Transverse colon (tissue), 4 donors: Measurements from ENCODE around the gene RAB27A. TPM values are rescaled to one million over a fixed set of nuclear protein-coding genes. Genes with fewer than 3 reads are reported as not detected.

Source experiments
- DNase-seq: peaks from one replicate; pipeline ENCODE4 v3.0.0-alpha.2; 2019
- H3K27ac ChIP-seq, 4 donors: fragments of 200-600 bp; sonication (generic); 2 replicates each; pipeline ENCODE4 v1.5.1; 2016 to 2018; ENCODE audit warnings: inconsistent platforms in 4 of 4
- H3K27me3 ChIP-seq: fragments of 200-600 bp; sonication (generic); 2 replicates; pipeline ENCODE4 v1.5.1; 2017; ENCODE audit warnings: inconsistent platforms
- H3K36me3 ChIP-seq, 4 donors: fragments of 200-600 bp; sonication (generic); 2 replicates each; pipeline ENCODE4 v1.5.1; 2017 to 2019; ENCODE audit warnings: inconsistent platforms in 4 of 4
- H3K4me1 ChIP-seq, 4 donors: fragments of 200-600 bp; sonication (generic); 2 replicates each; pipeline ENCODE4 v1.5.1; 2017 to 2020; ENCODE audit warnings: inconsistent platforms in 4 of 4
- H3K4me3 ChIP-seq, 4 donors: fragments of 200-600 bp; sonication (generic); 1 replicate in 1 of 4; 2 replicates in 3 of 4; pipeline versions ENCODE4 v1.5.1 to v1.6.1; 2017 to 2019; ENCODE audit warnings: inconsistent platforms in 4 of 4
- H3K9me3 ChIP-seq, 2 donors: fragments of 200-600 bp; sonication (generic); 2 replicates each; pipeline ENCODE4 v1.5.1; 2017 to 2019; ENCODE audit warnings: inconsistent platforms in 2 of 2
- CTCF ChIP-seq, 5 experiments: fragments of 200-600 bp in 3 of 5; fragments of 450-650 bp in 2 of 5; sonication (generic) in 3 of 5; IDR thresholded peaks; 1 replicate in 2 of 5; 2 replicates in 3 of 5; pipeline ENCODE4 v1.5.1; 2016 to 2017; ENCODE audit warnings: antibody characterized with exemption in 5 of 5, inconsistent platforms in 3 of 5, mild to moderate bottlenecking in 2 of 5, moderate library complexity in 1 of 5
- EP300 ChIP-seq: sonication (generic); formaldehyde crosslinking; IDR thresholded peaks from one replicate; pipeline ENCODE4 v1.6.1; 2017; ENCODE audit warnings: antibody characterized with exemption, low read depth
- POLR2A ChIP-seq: fragments of 450-650 bp; IDR thresholded peaks from one replicate; pipeline ENCODE4 v1.6.1; 2016; ENCODE audit warnings: antibody characterized with exemption, mild to moderate bottlenecking, moderate library complexity
- POLR2AphosphoS5 ChIP-seq, 3 donors: sonication (generic); formaldehyde crosslinking; IDR thresholded peaks; one replicate each; pipeline ENCODE4 v1.6.1; 2016; ENCODE audit warnings: antibody characterized with exemption in 3 of 3
- WGBS, 2 donors: methylation state at CpG; one replicate each; pipeline ENCODE4 v1.1.5; 2018; ENCODE audit warnings: low coverage in 1 of 2; 5-methylcytosine and 5-hydroxymethylcytosine counted together
- in situ Hi-C, 4 donors: fragments of 200-750 bp; cut with MboI; loops; one replicate each; pipeline versions ENCODE4 v1.15.0 to v1.15.1; 2017; ENCODE audit warnings: low sequenced_read_pairs in 3 of 4, low pct_ligation_motif_present in 1 of 4, low pct_unique_long_range_greater_than_20kb in 1 of 4
- intact Hi-C: fragments of 100-400 bp; cut with DNase I; formaldehyde crosslinking; loops from one replicate; pipeline ENCODE4 v1.15.1; 2023; ENCODE audit warnings: low total_unique reads
- total RNA-seq, 4 donors: library from RNA; depleted of rRNA; stranded (reverse); fragments of >200 nt; gene quantifications; one replicate each; pipeline ENCODE4 v1.1.0, GENCODE V29; 2016

The RAB27A gene
- total RNA-seq, 4 donors from 2014 or later = 9.4 to 65.7 (median 24.1) TPM

- 95 to 97% methylated on average over 2 of the region's 2 CpGs for WGBS, 2 donors
- H3K4me1 ChIP-seq = peaks cover 0 to 3% (median 0%) of the 10 kb centered on the region in 4 donors
- no peak for DNase-seq
- no peak overlapping the region for H3K4me3 ChIP-seq
- no peaks in the 10 kb centered on the region for H3K27me3 ChIP-seq
- H3K27ac ChIP-seq = peak overlapping the region in 1 of 4 donors; percentile 61
- in situ Hi-C loops = no loop called here
- no peak for TF ChIP-seq POLR2AphosphoS5 (IDR thresholded peaks at IDR 0.05)
- no peak for TF ChIP-seq POLR2A
- no peak for TF ChIP-seq CTCF (IDR thresholded peaks at IDR 0.05)
- no peak for TF ChIP-seq EP300
- H3K9me3 ChIP-seq = no peaks in the 10 kb centered on the region
- intact Hi-C loops = no loop called here
- no peaks in the 10 kb centered on the region for H3K36me3 ChIP-seq
These were observed 23.1 kb downstream of the RAB27A start for GRCh38 chr15:55266547-55266946.

- TF ChIP-seq CTCF (IDR thresholded peaks at IDR 0.05) = no peak
- no peak for TF ChIP-seq POLR2AphosphoS5 (IDR thresholded peaks at IDR 0.05)
- no peak for TF ChIP-seq EP300
- TF ChIP-seq POLR2A = no peak
- in situ Hi-C loops (no loop called here), intact Hi-C loops (no loop called here)
- WGBS, 2 donors = 63 to 68% methylated on average over 3 of the region's 3 CpGs
- Histone ChIP-seq H3K4me1 (peaks cover 0 to 4% (median 2%) of the 10 kb centered on the region in 4 donors), H3K9me3 (no peaks in the 10 kb centered on the region), H3K27ac (no peak overlapping the region), H3K4me3 (no peak overlapping the region), H3K36me3 (no peaks in the 10 kb centered on the region), H3K27me3 (no peaks in the 10 kb centered on the region)
- DNase-seq = no peak
These were observed 29.0 kb downstream of the RAB27A start for GRCh38 chr15:55260562-55261131.

GRCh38 chr15:55257938-55258337 lies 31.7 kb downstream of the RAB27A start:
- H3K9me3 ChIP-seq = no peaks in the 10 kb centered on the region
- H3K36me3 ChIP-seq = no peaks in the 10 kb centered on the region
- 86 to 87% methylated on average over 5 of the region's 5 CpGs for WGBS, 2 donors
- peaks cover 0 to 7% (median 2%) of the 10 kb centered on the region in 4 donors for H3K4me1 ChIP-seq
- H3K4me3 ChIP-seq = no peak overlapping the region
- TF ChIP-seq POLR2A (no peak), POLR2AphosphoS5 (IDR thresholded peaks at IDR 0.05) (no peak), EP300 (no peak), CTCF (IDR thresholded peaks at IDR 0.05) (no peak)
- in situ Hi-C loops (no loop called here), intact Hi-C loops (no loop called here)
- DNase-seq = no peak
- no peak overlapping the region for H3K27ac ChIP-seq
- H3K27me3 ChIP-seq = no peaks in the 10 kb centered on the region

- WGBS, 2 donors = 95% methylated on average over 1 of the region's 1 CpG; no CpG with 5 or more reads in 1 of the 2 donors
- in situ Hi-C loops = no loop called here
- Histone ChIP-seq H3K27me3 (no peaks in the 10 kb centered on the region), H3K9me3 (no peaks in the 10 kb centered on the region), H3K4me1 (peaks cover 0 to 7% (median 2%) of the 10 kb centered on the region in 4 donors), H3K36me3 (no peaks in the 10 kb centered on the region), H3K4me3 (no peak overlapping the region), H3K27ac (no peak overlapping the region)
- intact Hi-C loops = no loop called here
- no peak for DNase-seq
- TF ChIP-seq POLR2AphosphoS5 (IDR thresholded peaks at IDR 0.05) = no peak
- TF ChIP-seq POLR2A = no peak
- TF ChIP-seq CTCF (IDR thresholded peaks at IDR 0.05) = no peak
These were observed 32.5 kb downstream of the RAB27A start for GRCh38 chr15:55257012-55257670.
